Measurements from ENCODE around the gene PTPRCAP. TPM values are rescaled to one million over a fixed set of nuclear protein-coding genes. Genes with fewer than 3 reads are reported as not detected.

PTPRCAP gene
- total RNA-seq, 4 donors from 2014 or later, result 5.6 to 7.2 (median 6.4) TPM

DNA sequence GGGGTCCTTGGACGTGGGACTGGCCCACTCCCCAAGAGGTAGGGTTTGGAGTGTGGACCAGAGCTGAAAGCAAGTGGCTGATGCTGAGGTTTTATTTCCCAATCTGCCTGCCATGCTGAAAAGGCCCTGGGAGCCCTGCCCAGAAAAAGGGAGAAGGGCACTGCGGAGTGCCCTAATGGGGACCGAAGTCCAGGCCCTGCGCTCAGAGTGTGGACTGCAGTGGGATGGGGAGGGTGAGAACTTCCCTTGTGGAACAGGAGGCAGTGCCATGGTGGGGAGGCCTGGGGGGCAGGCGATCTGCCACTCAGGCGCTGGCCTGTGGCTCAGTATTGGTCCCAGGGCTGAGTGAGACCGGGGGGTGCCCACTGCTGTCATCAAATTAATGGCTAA lies 10.7 kb upstream of the PTPRCAP start:
- intact Hi-C loops (cut with DNase I), result no loop called here
- Histone ChIP-seq H3K27ac (no peak overlapping the region), H3K36me3 (no peaks in the 10 kb centered on the region), H3K27me3 (no peaks in the 10 kb centered on the region), H3K4me1 (peaks cover 6% of the 10 kb centered on the region in 2 donors), H3K4me3 (replicated peaks in 1 of 3) (no peak overlapping the region), H3K9me3 (no peaks in the 10 kb centered on the region)
- WGBS, 2 donors, result 91 to 93% methylated on average over 7 of the region's 7 CpGs
- no peak for TF ChIP-seq POLR2A (IDR thresholded peaks at IDR 0.05)
- TF ChIP-seq, protein P1, sequence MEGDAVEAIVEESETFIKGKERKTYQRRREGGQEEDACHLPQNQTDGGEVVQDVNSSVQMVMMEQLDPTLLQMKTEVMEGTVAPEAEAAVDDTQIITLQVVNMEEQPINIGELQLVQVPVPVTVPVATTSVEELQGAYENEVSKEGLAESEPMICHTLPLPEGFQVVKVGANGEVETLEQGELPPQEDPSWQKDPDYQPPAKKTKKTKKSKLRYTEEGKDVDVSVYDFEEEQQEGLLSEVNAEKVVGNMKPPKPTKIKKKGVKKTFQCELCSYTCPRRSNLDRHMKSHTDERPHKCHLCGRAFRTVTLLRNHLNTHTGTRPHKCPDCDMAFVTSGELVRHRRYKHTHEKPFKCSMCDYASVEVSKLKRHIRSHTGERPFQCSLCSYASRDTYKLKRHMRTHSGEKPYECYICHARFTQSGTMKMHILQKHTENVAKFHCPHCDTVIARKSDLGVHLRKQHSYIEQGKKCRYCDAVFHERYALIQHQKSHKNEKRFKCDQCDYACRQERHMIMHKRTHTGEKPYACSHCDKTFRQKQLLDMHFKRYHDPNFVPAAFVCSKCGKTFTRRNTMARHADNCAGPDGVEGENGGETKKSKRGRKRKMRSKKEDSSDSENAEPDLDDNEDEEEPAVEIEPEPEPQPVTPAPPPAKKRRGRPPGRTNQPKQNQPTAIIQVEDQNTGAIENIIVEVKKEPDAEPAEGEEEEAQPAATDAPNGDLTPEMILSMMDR (IDR thresholded peaks at IDR 0.05), result no peak
- DNase-seq, result no peak

DNA sequence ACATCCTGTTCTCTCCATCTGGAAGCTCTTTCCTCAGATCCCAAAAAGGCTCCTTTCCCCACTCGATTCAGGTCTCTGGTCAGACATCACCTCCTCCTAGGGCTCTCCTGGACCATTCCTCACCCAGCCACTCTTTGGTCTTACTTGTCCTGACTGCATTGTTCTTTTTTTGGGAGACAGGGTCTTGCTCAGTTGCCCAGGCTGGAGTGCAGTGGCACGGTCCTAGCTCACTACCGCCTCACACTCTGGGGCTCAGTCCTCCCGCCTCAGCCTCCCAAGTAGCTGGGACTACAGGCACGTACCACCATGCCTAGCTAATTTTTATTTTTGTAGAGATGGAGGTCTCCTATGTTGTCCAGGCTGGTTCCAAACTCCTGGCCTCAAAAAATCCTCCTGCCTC lies 8.0 kb upstream of the PTPRCAP start:
- H3K27me3 ChIP-seq, result no peaks in the 10 kb centered on the region
- 79% methylated on average over 5 of the region's 5 CpGs for WGBS, 2 donors
- no peak for TF ChIP-seq POLR2A (IDR thresholded peaks at IDR 0.05)
- TF ChIP-seq, protein P1 (IDR thresholded peaks at IDR 0.05), result no peak
- peaks cover 6 to 19% of the 10 kb centered on the region in 2 donors for H3K4me1 ChIP-seq
- no peak overlapping the region for H3K27ac ChIP-seq
- H3K9me3 ChIP-seq, result no peaks in the 10 kb centered on the region
- intact Hi-C loops (cut with DNase I), result no loop called here
- peaks cover 1 to 4% of the 10 kb centered on the region in 2 donors for H3K36me3 ChIP-seq
- DNase-seq, result no peak
- no peak overlapping the region for H3K4me3 ChIP-seq (replicated peaks in 1 of 3)

DNA sequence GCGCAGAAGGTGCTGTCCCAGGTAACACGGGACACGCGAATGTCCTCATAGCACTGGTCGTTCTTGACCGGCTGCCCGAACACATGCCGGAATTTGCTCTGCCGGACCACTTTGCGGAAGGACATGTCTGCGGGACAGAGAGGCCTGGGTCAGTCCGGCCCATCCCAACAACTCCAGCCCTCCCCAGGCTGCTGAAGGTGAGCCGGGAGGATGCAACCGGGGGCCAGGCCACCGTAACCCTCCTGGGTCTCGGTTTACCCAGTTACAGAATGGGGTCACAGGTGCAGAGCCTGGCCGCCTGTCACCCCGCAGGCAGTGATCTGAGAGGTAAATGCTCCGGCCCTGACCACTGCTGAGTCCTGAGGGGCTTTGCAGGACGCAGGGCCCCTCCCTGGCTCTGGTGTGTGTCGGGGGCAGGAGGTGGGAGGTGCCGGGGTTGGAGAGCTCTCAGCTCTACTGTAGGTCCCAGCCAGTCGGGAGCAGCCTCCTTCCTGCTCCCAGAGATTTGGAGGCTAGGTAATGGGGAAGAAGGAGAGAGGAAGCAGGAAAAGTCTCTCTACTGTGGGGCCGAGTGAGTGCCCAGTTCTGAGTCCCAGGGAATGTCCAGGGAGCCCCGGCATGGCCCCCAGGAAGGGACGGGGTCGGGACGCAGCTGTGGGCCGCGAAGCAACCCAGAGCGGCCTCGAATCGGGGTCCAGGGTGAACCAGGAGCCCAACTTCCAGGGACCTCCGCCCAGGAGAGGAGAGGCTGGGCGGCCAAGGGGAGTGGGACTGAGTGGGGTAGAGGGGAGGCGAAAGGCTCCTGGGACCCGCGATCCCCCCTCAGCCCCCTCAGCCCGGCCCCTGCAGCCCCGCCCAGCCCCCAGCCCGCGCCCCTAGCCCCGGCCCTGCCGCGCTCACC lies 5.3 kb upstream of the PTPRCAP start:
- H3K27ac ChIP-seq, result peak overlapping the region; percentile 95 to 97 (median 96)
- no peaks in the 10 kb centered on the region for H3K27me3 ChIP-seq
- peaks cover 10 to 37% of the 10 kb centered on the region in 2 donors for H3K4me1 ChIP-seq
- intact Hi-C loops (cut with DNase I), result no loop called here
- H3K36me3 ChIP-seq, result peaks cover 4 to 11% of the 10 kb centered on the region in 2 donors
- DNase-seq, result no peak
- H3K4me3 ChIP-seq (replicated peaks in 1 of 3), result peak overlapping the region; percentile 32 to 97 (median 87)
- no peak for TF ChIP-seq POLR2A (IDR thresholded peaks at IDR 0.05)
- TF ChIP-seq, protein P1 (IDR thresholded peaks at IDR 0.05), result no peak
- 38% methylated on average over 24 to 29 of the region's 45 CpGs for WGBS, 2 donors
- H3K9me3 ChIP-seq, result no peaks in the 10 kb centered on the region

DNA sequence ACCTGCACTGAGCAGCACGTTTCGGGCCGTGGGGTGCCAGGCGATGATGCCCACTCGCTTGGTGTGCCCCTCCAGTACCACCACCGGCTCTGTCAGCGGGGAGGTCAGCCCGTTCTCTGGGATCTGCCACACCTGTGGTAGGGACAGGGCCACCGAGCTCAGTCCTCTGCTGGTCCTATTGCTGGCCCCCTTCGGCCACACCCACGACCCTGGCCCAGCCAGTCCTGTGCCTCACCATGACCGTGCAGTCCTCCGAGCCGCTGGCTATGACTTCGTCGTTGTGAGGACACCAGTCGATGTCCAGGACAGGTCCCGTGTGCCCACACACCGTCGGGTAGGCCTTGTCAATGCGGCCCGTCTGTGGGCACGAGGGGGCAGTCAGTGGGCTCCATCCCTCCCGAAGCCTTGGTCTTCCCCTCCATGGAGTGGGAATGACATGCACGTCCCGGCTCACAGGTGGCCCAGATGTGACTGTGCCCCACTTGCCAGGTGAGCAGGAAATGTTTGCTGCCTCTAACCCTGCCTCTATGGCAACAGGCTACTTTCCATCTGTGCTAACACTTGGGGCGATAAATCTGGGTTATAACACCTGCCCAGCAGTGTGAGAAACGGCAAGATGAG lies 4.4 kb upstream of the PTPRCAP start:
- Histone ChIP-seq H3K27me3 (no peaks in the 10 kb centered on the region), H3K36me3 (peaks cover 4 to 11% of the 10 kb centered on the region in 2 donors), H3K4me3 (replicated peaks in 1 of 3) (no peak overlapping the region), H3K27ac (no peak overlapping the region), H3K9me3 (no peaks in the 10 kb centered on the region), H3K4me1 (peaks cover 10 to 37% of the 10 kb centered on the region in 2 donors)
- 89 to 97% methylated on average over 12 to 13 of the region's 28 CpGs for WGBS, 2 donors
- DNase-seq, result no peak
- intact Hi-C loops (cut with DNase I), result no loop called here
- TF ChIP-seq POLR2A (IDR thresholded peaks at IDR 0.05), result no peak
- TF ChIP-seq, protein P1 (IDR thresholded peaks at IDR 0.05), result no peak

DNA sequence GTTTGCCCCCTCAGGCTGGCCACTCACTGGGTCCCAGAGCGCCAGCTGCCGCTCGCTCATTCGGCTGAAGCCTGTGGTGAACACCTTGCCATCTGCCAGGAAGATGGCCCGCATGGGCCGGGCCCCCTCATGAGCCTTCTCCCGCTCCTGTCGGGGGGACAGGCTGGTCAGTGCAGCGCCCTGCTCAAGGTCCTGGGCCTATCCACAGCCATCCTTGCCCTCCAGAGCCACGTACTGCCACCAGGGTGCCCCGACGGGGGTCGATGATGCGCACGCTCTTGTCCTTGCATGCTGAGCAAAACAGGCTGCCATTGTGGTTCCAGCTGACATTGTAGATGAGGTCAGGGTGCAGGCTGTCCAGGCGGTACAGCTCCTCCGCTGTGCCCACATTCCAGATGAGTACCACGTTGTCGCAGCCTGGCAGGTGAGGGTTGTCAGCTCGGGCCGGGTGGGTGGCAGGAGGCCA lies 3.6 kb upstream of the PTPRCAP start:
- Histone ChIP-seq H3K9me3 (no peaks in the 10 kb centered on the region), H3K27me3 (no peaks in the 10 kb centered on the region), H3K27ac (no peak overlapping the region), H3K4me3 (replicated peaks in 1 of 3) (no peak overlapping the region), H3K4me1 (peaks cover 10 to 37% of the 10 kb centered on the region in 2 donors), H3K36me3 (peaks cover 7 to 11% of the 10 kb centered on the region in 2 donors)
- DNase-seq, result no peak
- intact Hi-C loops (cut with DNase I), result no loop called here
- no peak for TF ChIP-seq POLR2A (IDR thresholded peaks at IDR 0.05)
- TF ChIP-seq, protein P1 (IDR thresholded peaks at IDR 0.05), result no peak
- WGBS, 2 donors, result 90 to 92% methylated on average over 19 to 20 of the region's 21 CpGs
